Stimulated activated CD8-positive, alpha-beta memory T cell treated with anti-CD3 and anti-CD28 coated beads, Interleukin-4, amount 100 ng/mL, for 48 hours (primary cell): ENCODE measurements around the gene CAPZB.

Experiments used
- DNase-seq: peaks from one replicate; pipeline ENCODE4 v3.0.0-alpha.2; 2020

The CAPZB gene

GRCh38 chr1:19467199-19468187 is 17.8 kb downstream of the CAPZB start:
- no peak for DNase-seq

GRCh38 chr1:19466112-19466561 is 19.2 kb downstream of the CAPZB start:
- DNase-seq = no peak

GRCh38 chr1:19465650-19466049 is 19.7 kb downstream of the CAPZB start:
- DNase-seq = no peak

DNA sequence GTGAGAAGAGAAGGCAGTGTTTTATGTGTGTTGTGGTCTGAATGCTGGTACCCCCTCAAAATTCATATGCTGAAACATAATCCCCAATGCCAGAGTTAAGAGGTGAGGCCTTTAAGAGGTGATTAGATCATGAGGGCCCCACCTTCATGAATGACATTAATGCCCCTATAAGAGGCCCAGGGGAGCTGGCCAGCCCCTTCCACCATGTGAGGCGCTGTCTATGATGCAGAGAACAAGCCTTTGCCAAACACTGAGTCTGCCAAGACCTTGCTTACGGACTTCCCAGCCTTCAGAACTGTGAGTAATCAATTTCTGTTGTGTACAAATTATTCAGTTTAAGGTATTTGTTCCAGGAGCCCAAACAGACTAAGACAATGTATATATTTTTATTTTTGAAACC is 20.2 kb downstream of the CAPZB start:
- no peak for DNase-seq

DNA sequence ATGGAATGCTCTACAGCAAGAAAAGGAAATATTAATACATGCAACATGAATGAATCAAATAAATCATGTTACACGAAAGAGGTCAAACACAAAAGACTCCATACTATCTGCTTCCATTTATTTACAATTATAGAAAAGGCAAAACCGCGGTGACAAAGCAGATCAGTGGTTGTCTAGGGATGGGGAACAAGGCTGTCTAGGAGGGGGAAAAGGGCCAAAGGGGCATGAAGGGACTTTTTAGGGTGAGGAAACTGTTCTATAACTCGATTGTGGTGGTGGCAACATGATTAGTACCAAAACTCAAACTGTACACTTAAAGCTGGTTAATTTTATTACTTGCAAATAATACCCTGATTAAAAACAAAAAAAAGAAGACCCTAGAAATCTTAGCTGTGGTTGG is 20.6 kb downstream of the CAPZB start:
- no peak for DNase-seq

DNA sequence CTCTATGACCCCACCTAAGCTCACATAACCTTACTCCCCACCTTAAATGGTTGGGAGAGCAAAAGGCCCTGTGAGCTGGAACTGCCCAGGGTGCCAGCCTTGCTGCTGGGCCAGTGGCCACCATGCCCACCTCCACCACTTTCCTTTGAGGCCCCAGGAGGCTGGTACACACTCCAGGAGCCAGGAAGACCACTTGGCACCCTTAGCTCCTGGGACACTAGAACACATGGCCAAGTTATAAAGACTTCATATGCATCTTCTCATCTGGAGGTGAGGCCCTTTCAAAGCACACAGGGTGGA is 21.9 kb downstream of the CAPZB start:
- no peak for DNase-seq

- no peak for DNase-seq
Observed at GRCh38 chr1:19462781-19463503, 22.4 kb downstream of the CAPZB start.

- no peak for DNase-seq
Observed at GRCh38 chr1:19461220-19461554, 24.2 kb downstream of the CAPZB start.

GRCh38 chr1:19460535-19461219 is 24.7 kb downstream of the CAPZB start:
- no peak for DNase-seq

DNA sequence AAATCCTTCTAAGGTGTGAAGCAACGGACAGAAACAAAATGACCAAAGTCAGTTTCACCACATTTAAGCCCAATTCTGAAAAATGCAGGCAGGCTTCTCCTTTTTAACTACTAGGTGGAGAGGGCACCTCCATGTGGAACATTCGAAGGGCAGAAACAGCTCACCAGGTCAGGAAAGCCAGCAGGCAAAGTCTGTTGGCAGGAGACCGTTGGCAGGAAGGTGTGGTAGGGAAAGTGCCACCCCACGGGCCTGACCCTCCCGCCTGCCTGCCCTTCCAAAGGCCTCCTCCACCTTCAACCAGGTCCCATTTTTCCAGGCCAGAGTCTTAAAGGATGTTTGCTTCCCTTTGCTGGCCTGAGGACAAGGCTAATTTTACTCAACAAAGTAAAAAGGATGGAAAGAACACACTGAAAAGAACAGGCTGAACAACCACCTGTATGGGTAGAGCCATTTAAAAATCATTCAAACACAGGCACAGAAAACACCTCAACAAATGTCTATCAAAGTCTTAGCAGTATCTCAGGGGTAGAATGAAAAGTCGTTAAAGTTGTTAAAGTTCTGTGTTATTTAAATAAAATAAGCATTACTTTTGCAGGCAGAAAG is 26.4 kb downstream of the CAPZB start:
- DNase-seq = no peak

- DNase-seq = no peak
Observed at GRCh38 chr1:19457607-19458006, 27.7 kb downstream of the CAPZB start.

- DNase-seq = no peak
Observed at GRCh38 chr1:19456968-19457441, 28.3 kb downstream of the CAPZB start.

DNA sequence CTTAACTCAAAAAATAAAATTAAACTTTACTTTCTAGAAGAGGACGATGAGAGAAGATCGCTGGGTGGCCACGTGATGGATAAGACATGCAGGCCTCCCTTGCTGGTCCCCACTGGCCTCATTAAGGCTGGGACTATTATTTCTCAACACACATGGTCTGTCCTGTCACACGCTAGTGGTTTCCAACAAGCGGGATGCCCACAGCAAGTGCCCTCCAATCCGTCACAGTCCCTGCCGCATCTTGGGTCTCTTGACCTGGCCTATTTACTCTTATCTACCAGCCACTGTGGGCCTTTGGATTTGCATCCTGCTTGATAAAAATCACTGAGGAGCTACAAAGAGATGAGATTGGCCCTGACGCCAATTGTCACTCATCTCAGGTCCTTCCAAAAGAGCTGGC is 30.0 kb downstream of the CAPZB start:
- no peak for DNase-seq

- no peak for DNase-seq
Observed at GRCh38 chr1:19454265-19455146, 30.8 kb downstream of the CAPZB start.

GRCh38 chr1:19453741-19454201 is 31.6 kb downstream of the CAPZB start:
- no peak for DNase-seq

DNA sequence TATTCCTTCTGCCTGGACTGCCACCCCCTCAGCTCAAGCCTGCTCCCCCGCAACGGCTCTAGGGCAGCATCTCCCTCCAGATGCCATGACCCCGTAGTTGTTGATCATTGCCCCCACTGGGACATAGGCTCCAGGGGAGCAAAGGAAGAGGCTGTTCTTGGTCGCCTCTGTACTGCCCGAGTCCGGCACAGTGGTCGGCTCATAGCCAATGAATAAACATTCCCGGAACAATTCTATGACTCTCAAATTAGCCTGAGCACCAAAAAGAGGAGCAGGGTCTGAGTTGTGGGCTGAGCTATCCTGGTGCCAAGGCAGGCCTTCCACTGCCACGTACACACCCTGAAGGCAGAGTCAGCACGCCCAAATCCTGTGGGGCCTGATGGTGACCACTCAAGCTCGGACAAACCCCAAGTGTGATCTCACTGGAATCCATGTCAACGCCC is 33.1 kb downstream of the CAPZB start:
- no peak for DNase-seq

GRCh38 chr1:19450811-19451515 is 34.4 kb downstream of the CAPZB start:
- DNase-seq = no peak

- no peak for DNase-seq
Observed at GRCh38 chr1:19449454-19450228, 35.7 kb downstream of the CAPZB start.

GRCh38 chr1:19448491-19449439 is 36.6 kb downstream of the CAPZB start:
- peak; percentile 39 for DNase-seq
